Measurements from ENCODE around the gene CC2D1B.

Gene CC2D1B

DNA sequence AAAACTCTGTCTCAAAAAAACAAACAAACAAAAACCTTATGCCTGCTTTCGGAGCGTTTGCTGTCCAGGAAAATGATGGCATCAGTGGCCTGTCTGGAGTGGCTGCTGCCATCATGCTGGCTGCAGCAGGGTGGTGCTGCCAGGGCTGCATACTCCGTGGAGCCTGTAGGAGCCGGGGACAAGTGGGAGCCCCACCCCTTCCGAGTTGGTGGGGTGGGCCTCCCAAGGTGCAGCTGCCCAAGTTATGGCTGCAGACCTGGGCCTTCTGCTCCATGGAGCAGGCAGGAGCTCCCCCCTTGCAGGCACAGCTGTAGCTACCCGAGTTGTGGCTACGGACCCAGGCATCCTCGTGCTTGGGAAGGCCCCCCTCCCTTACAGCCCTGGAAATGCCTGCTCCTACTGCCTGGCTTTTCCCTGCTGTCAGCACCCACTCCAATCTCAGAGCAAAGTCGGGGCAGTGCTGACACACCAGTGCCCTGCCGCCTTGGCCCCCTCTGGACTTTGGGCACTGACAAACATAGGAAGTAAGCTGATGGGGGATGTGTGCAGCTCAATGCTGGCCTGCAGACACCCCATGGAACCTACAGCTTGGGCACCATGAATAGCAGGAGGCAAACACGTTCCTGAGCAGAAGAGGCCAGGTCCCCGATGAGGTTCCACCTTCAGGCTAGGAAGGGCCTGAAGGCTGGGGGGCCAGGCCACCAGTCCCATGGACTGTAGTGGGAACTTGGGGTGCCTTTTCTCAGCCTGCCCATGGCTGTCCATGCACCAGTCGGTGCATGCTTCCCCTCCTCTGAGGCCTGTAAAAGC is 60.4 kb downstream of the CC2D1B start:
- DNase-seq, result no peak
